ENCODE data around the gene PLD4. TPM values are rescaled to one million over a fixed set of nuclear protein-coding genes. Genes with fewer than 3 reads are reported as not detected.
"Not testable (repeated sequence)": the region's sequence is repeated elsewhere in the genome, so short reads cannot be mapped to it uniquely, and the experiment has no call there.

Gene PLD4
- polyA plus RNA-seq, 1 experiment: 0.01 TPM

DNA sequence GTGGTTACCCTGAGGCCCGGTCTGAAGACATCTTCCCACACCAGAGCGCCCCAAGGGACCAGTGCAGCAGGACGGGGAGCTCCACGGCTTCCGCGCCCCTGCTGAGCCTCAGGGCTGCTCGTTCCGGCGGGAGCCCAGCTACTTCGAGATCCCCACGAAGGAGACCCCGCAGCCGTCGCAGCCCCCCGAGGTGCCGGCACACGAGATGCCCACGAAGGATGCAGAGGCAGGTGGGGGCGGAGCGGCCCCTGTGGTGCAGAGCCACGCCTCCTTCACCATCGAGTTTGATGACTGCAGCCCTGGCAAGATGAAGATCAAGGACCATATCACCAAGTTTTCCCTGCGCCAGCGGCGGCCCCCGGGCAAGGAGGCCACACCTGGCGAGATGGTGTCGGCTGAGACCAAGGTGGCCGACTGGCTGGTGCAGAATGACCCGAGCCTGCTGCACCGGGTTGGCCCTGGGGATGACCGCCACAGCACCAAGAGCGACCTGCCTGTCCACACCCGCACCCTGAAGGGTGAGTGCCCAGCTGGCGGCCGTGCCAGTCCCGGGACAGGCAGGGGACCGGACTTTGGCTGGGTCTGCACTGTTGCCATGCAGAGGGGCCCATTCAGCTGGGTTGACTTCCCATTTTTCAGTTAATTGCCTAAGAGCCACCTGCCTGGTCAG, 41.6 kb upstream of the PLD4 start:
- ChIA-PET CTCF (interaction anchor here (1.7 kb wide), 1 partner anchor 13 kb away, joined by 4 read pairs; no protein-coding TSS in a partner anchor), POLR2A (no interaction called here)
- no peak overlapping the region for H3K27ac ChIP-seq (ENCODE audit: low read depth, low read length)
- no peak for DNase-seq (ENCODE audit: low read depth, low spot score)
- H3K27me3 ChIP-seq (ENCODE audit: control insufficient read depth, insufficient read depth, low read length): no peaks in the 10 kb centered on the region
- TF ChIP-seq, protein P1, sequence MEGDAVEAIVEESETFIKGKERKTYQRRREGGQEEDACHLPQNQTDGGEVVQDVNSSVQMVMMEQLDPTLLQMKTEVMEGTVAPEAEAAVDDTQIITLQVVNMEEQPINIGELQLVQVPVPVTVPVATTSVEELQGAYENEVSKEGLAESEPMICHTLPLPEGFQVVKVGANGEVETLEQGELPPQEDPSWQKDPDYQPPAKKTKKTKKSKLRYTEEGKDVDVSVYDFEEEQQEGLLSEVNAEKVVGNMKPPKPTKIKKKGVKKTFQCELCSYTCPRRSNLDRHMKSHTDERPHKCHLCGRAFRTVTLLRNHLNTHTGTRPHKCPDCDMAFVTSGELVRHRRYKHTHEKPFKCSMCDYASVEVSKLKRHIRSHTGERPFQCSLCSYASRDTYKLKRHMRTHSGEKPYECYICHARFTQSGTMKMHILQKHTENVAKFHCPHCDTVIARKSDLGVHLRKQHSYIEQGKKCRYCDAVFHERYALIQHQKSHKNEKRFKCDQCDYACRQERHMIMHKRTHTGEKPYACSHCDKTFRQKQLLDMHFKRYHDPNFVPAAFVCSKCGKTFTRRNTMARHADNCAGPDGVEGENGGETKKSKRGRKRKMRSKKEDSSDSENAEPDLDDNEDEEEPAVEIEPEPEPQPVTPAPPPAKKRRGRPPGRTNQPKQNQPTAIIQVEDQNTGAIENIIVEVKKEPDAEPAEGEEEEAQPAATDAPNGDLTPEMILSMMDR (IDR thresholded peaks at IDR 0.05; ENCODE audit: low read depth, low read length): no peak
- no peak overlapping the region for H3K4me3 ChIP-seq (ENCODE audit: low read depth, low read length)
- H3K9me3 ChIP-seq (ENCODE audit: control insufficient read depth, insufficient read depth, low read length): no peaks in the 10 kb centered on the region

DNA sequence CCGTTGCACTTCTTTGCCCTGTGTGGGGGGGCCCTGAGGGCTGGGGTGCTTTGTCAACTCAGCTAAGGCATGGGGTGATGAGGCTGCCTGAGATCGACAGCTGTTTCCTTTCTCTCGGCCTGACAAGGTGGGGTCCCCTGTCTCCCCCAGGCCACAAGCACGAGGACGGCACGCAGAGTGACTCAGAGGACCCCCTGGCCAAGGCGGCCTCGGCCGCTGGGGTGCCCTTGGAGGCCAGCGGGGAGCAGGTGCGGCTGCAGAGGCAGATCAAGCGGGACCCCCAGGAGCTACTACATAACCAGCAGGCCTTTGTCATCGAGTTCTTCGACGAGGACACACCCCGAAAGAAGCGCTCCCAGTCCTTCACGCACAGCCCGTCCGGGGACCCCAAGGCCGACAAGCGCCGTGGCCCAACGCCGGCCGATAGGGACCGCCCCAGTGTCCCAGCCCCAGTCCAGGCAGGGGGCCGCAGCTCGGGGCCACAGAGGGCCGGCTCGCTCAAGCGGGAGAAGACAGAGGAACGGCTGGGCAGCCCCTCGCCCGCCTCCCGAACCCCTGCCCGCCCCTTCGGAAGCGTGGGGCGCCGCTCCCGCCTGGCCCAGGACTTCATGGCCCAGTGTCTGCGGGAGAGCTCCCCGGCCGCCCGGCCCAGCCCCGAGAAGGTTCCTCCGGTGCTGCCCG, 40.9 kb upstream of the PLD4 start:
- peaks cover 4% of the 10 kb centered on the region; the same call in 1 of the 2 replicates for H3K9me3 ChIP-seq (ENCODE audit: control insufficient read depth, insufficient read depth, low read length)
- DNase-seq (ENCODE audit: low read depth, low spot score): no peak
- H3K4me3 ChIP-seq (ENCODE audit: low read depth, low read length): no peak overlapping the region
- no peak overlapping the region for H3K27ac ChIP-seq (ENCODE audit: low read depth, low read length)
- CTCF ChIA-PET: interaction anchor here (1.7 kb wide), 1 partner anchor 13 kb away, joined by 4 read pairs; no protein-coding TSS in a partner anchor
- TF ChIP-seq, protein P1 (IDR thresholded peaks at IDR 0.05; ENCODE audit: low read depth, low read length): no peak
- H3K27me3 ChIP-seq (ENCODE audit: control insufficient read depth, insufficient read depth, low read length): no peaks in the 10 kb centered on the region
- POLR2A ChIA-PET: no interaction called here

DNA sequence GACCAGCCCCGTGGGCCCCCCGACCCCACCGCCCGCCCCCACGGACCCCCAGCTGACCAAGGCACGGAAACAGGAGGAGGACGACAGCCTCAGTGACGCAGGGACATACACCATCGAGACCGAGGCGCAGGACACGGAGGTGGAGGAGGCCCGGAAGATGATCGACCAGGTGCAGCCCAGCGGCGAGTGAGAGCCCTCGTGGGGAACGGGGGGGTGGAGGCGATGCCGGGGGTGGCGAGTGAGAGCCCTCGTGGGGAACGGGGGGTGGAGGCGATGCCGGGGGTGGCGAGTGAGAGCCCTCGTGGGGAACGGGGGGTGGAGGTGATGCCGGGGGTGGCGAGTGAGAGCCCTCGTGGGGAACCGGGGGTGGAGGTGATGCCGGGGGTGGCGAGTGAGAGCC, 40.3 kb upstream of the PLD4 start:
- H3K4me3 ChIP-seq (ENCODE audit: low read depth, low read length); DNase-seq (ENCODE audit: low read depth, low spot score); H3K9me3 ChIP-seq (ENCODE audit: control insufficient read depth, insufficient read depth, low read length); H3K27me3 ChIP-seq (ENCODE audit: control insufficient read depth, insufficient read depth, low read length); CTCF ChIA-PET; POLR2A ChIA-PET; H3K27ac ChIP-seq (ENCODE audit: low read depth, low read length): not testable (repeated sequence)

DNA sequence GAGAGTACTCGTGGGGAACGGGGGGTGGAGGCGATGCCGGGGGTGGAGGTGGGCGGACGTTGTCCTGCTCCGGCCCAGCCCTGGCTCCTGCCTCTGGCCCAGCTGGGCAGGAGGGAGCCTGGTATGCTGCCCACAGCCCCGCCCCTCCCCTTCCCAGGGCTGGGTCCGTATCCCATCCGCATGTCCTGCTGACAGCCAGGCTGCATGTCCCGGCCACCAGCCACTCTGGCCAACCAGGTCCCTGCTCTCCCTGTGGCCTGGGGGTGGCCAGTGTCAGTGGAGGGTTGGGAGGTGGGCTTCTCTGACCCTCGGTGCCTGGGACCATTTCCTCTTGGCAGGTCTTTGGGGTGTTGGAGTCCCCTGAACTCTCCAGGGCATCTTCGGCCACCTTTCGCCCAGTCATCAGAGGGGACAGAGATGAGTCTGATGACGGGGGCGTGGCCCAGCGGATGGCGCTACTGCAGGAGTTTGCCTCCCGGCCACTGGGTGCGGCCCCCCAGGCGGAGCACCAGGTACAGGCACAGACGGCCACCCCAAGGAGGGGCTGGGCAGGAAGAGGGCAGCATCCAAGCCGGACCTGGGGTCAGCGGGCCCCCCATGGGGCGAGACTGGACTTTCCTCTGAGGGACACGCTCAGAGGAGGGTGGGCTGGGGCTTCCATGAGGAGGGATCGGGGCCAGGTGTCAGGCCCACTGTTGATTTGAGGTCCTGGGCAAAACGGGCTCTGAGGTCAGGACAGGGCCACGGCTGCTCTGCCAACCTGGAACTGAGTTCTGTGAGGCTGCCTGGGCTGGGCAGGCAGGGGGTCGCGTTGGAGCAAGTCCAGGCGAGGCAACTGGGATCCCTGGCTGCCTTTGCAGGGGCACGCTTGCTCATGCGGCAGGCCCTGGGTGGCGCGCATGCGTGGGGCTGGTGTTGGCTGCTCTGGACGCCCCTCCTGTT, 39.4 kb upstream of the PLD4 start:
- Histone ChIP-seq H3K4me3 (ENCODE audit: low read depth, low read length) (no peak overlapping the region), H3K9me3 (ENCODE audit: control insufficient read depth, insufficient read depth, low read length) (peaks cover 12% of the 10 kb centered on the region; the same call in 1 of the 2 replicates), H3K27me3 (ENCODE audit: control insufficient read depth, insufficient read depth, low read length) (no peaks in the 10 kb centered on the region), H3K27ac (ENCODE audit: low read depth, low read length) (no peak overlapping the region)
- TF ChIP-seq, protein P1 (IDR thresholded peaks at IDR 0.05; ENCODE audit: low read depth, low read length): no peak
- POLR2A ChIA-PET: no interaction called here
- CTCF ChIA-PET: no interaction called here
- DNase-seq (ENCODE audit: low read depth, low spot score): no peak

DNA sequence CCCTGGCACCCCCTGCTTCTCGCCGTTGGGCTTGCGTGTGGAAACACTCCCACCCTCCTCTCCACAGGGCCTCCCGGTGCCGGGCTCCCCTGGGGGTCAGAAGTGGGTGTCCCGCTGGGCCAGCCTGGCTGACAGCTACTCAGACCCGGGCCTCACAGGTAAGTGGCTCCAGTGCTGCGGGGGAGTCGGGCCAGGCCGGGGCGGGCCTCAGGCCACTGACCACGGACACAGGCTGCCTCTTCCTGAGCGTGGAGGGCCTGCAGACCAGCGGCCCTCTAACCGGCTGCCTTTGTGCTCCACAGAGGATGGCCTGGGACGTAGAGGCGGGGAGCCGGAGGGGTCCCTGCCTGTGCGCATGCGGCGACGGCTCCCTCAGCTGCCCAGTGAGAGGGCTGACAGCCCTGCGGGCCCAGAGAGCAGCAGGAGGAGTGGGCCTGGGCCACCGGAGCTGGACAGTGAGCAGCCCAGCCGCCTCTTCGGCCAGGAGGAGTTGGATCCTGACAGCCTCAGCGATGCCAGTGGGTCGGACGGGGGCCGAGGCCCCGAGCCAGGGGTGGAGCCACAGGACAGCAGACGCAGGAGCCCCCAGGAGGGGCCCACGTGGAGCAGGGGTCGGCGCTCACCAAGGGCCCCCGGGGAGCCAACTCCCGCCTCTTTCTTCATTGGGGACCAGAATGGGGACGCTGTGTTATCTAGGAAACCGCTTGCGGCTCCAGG, 38.5 kb upstream of the PLD4 start:
- DNase-seq (ENCODE audit: low read depth, low spot score): no peak
- Histone ChIP-seq H3K27ac (ENCODE audit: low read depth, low read length) (no peak overlapping the region), H3K27me3 (ENCODE audit: control insufficient read depth, insufficient read depth, low read length) (no peaks in the 10 kb centered on the region), H3K4me3 (ENCODE audit: low read depth, low read length) (no peak overlapping the region), H3K9me3 (ENCODE audit: control insufficient read depth, insufficient read depth, low read length) (peaks cover 12% of the 10 kb centered on the region; the same call in 1 of the 2 replicates)
- TF ChIP-seq, protein P1 (IDR thresholded peaks at IDR 0.05; ENCODE audit: low read depth, low read length): no peak
- CTCF ChIA-PET: no interaction called here
- POLR2A ChIA-PET: no interaction called here
